H9 (cell line): ENCODE measurements around the gene XPNPEP2. TPM values are rescaled to one million over a fixed set of nuclear protein-coding genes. Genes with fewer than 3 reads are reported as not detected.

Experiments
- DNase-seq: peaks from one replicate; pipeline ENCODE4 v3.0.0-alpha.2; 2017
- H2AFZ ChIP-seq: one replicate; pipeline ENCODE4 v1.6.1; 2013; ENCODE audit warnings: mild to moderate bottlenecking, low read length, control low read depth, moderate library complexity
- H2AK5ac ChIP-seq: 2 replicates; pipeline ENCODE4 v1.6.1; 2013; ENCODE audit warnings: low read length, control low read depth, mixed read lengths; ENCODE audit not compliant: insufficient read length
- H2BK120ac ChIP-seq: one replicate; pipeline ENCODE4 v1.6.1; 2013; ENCODE audit warnings: low read depth, mild to moderate bottlenecking, low read length, control low read depth, inconsistent platforms; ENCODE audit not compliant: poor library complexity, severe bottlenecking
- H2BK12ac ChIP-seq: 2 replicates; pipeline ENCODE4 v1.6.1; 2013; ENCODE audit warnings: low read length, control low read depth, mixed read lengths, low read depth; ENCODE audit not compliant: insufficient read length
- H2BK15ac ChIP-seq: 2 replicates; pipeline ENCODE4 v1.6.1; 2013; ENCODE audit warnings: low read depth, low read length, control low read depth
- H2BK20ac ChIP-seq: one replicate; pipeline ENCODE4 v1.6.1; 2013; ENCODE audit warnings: low read depth, mild to moderate bottlenecking, low read length, control low read depth, inconsistent platforms; ENCODE audit not compliant: poor library complexity, severe bottlenecking
- H2BK5ac ChIP-seq: 2 replicates; pipeline ENCODE4 v1.6.1; 2013; ENCODE audit warnings: low read length, control low read depth, mixed read lengths; ENCODE audit not compliant: insufficient read length
- H3K14ac ChIP-seq: 2 replicates; pipeline ENCODE4 v1.6.1; 2013; ENCODE audit warnings: low read length, control low read depth; ENCODE audit not compliant: insufficient read depth
- H3K18ac ChIP-seq: 2 replicates; pipeline ENCODE4 v1.6.1; 2013; ENCODE audit warnings: low read depth, mild to moderate bottlenecking, mixed read lengths, low read length, control low read depth; ENCODE audit not compliant: insufficient read length
- H3K23ac ChIP-seq: 2 replicates; pipeline ENCODE4 v1.6.1; 2013; ENCODE audit warnings: low read length, control low read depth, mixed read lengths, low read depth; ENCODE audit not compliant: insufficient read length
- H3K23me2 ChIP-seq: 2 replicates; pipeline ENCODE4 v1.6.1; 2013; ENCODE audit warnings: low read depth, mild to moderate bottlenecking, mixed read lengths, low read length, control low read depth; ENCODE audit not compliant: insufficient read length, poor library complexity, severe bottlenecking
- H3K27ac ChIP-seq: 2 replicates; pipeline ENCODE4 v1.5.1; 2013; ENCODE audit warnings: low read length, control low read depth, mixed read lengths, low read depth; ENCODE audit not compliant: insufficient read length
- H3K27me3 ChIP-seq: 2 replicates; pipeline ENCODE4 v1.6.1; 2013; ENCODE audit warnings: low read length, control low read depth, inconsistent platforms; ENCODE audit not compliant: insufficient read depth
- H3K4ac ChIP-seq: 2 replicates; pipeline ENCODE4 v1.6.1; 2013; ENCODE audit warnings: low read depth, mild to moderate bottlenecking, control low read depth, inconsistent platforms, low read length, moderate library complexity
- H3K4me1 ChIP-seq: 2 replicates; pipeline ENCODE4 v1.6.1; 2013; ENCODE audit warnings: low read length, control low read depth, inconsistent platforms; ENCODE audit not compliant: insufficient read depth
- H3K4me2 ChIP-seq: 2 replicates; pipeline ENCODE4 v1.6.1; 2013; ENCODE audit warnings: low read length, control low read depth, mixed read lengths; ENCODE audit not compliant: insufficient read length, insufficient read depth
- H3K56ac ChIP-seq: 2 replicates; pipeline ENCODE4 v1.6.1; 2013; ENCODE audit warnings: low read depth, mild to moderate bottlenecking, mixed read lengths, low read length, control low read depth; ENCODE audit not compliant: insufficient read length
- H3K79me1 ChIP-seq: 2 replicates; pipeline ENCODE4 v1.6.1; 2013; ENCODE audit warnings: low read depth, mild to moderate bottlenecking, moderate library complexity, low read length, control low read depth, inconsistent platforms; ENCODE audit not compliant: insufficient read depth, poor library complexity, severe bottlenecking
- H3K79me2 ChIP-seq: 2 replicates; pipeline ENCODE4 v1.6.1; 2013; ENCODE audit warnings: low read length, control low read depth, inconsistent platforms; ENCODE audit not compliant: insufficient read depth
- H3K9ac ChIP-seq: 2 replicates; pipeline ENCODE4 v1.6.1; 2013; ENCODE audit warnings: low read length, control low read depth, mixed read lengths; ENCODE audit not compliant: insufficient read length; ENCODE audit errors: extremely low read depth
- H3K9me3 ChIP-seq: one replicate; pipeline ENCODE4 v1.6.1; 2013; ENCODE audit warnings: low read depth, low read length, inconsistent platforms; ENCODE audit not compliant: control insufficient read depth
- H3T11ph ChIP-seq: one replicate; pipeline ENCODE4 v1.6.1; 2013; ENCODE audit warnings: mild to moderate bottlenecking, low read length, control low read depth, inconsistent platforms
- H4K20me1 ChIP-seq: one replicate; pipeline ENCODE4 v1.6.1; 2013; ENCODE audit not compliant: control insufficient read depth, insufficient read length, insufficient read depth
- H4K5ac ChIP-seq: 2 replicates; pipeline ENCODE4 v1.6.1; 2013; ENCODE audit warnings: low read depth, mild to moderate bottlenecking, mixed read lengths, low read length, control low read depth; ENCODE audit not compliant: insufficient read length
- H4K8ac ChIP-seq: replicated peaks from 2 replicates; pipeline ENCODE4 v1.6.1; 2013; ENCODE audit warnings: low read length, control low read depth, mixed read lengths, low read depth; ENCODE audit not compliant: insufficient read length
- H4K91ac ChIP-seq: 2 replicates; pipeline ENCODE4 v1.6.1; 2013; ENCODE audit warnings: low read depth, mild to moderate bottlenecking, moderate library complexity, mixed read lengths, low read length, control low read depth; ENCODE audit not compliant: insufficient read length
- H3K27ac Mint-ChIP-seq, 3 experiments: 2 replicates in 2 of 3; 3 replicates in 1 of 3; pipeline ENCODE4 v1.8.0; 2020 to 2021; ENCODE audit warnings: mixed read lengths in 3 of 3, mild to moderate bottlenecking in 1 of 3, moderate library complexity in 1 of 3
- H3K27me3 Mint-ChIP-seq: 2 replicates; pipeline ENCODE4 v1.8.0; 2021; ENCODE audit warnings: low read depth, mild to moderate bottlenecking, moderate library complexity, mixed read lengths
- H3K36me3 Mint-ChIP-seq, 3 experiments: 2 replicates in 2 of 3; 3 replicates in 1 of 3; pipeline ENCODE4 v1.8.0; 2020 to 2021; ENCODE audit warnings: low read depth in 3 of 3, mixed read lengths in 3 of 3; ENCODE audit not compliant: insufficient read depth in 1 of 3
- H3K4me1 Mint-ChIP-seq, 2 experiments: 2 replicates each; pipeline ENCODE4 v1.8.0; 2020; ENCODE audit warnings: mixed read lengths in 2 of 2
- H3K4me3 Mint-ChIP-seq, 2 experiments: 2 replicates in 1 of 2; 3 replicates in 1 of 2; pipeline ENCODE4 v1.8.0; 2020 to 2021; ENCODE audit warnings: mild to moderate bottlenecking in 2 of 2, mixed read lengths in 2 of 2, moderate library complexity in 1 of 2
- H3K9me3 Mint-ChIP-seq, 2 experiments: 2 replicates in 1 of 2; 3 replicates in 1 of 2; pipeline ENCODE4 v1.8.0; 2020; ENCODE audit warnings: mild to moderate bottlenecking in 2 of 2, mixed read lengths in 2 of 2, moderate library complexity in 1 of 2
- CTCF ChIP-seq: fragments of 200-600 bp; sonication (generic); conservative IDR thresholded peaks from 3 replicates; pipeline ENCODE4 v1.8.0; 2021; ENCODE audit warnings: antibody characterized with exemption, mild to moderate bottlenecking
- WGBS: extraction: QIAGEN DNeasy Blood & Tissue Kit; methylation state at CpG from one replicate; pipeline ENCODE4 v1.1.7; 2013; ENCODE audit warnings: missing lambda C conversion rate, low lambda C conversion rate, mixed read lengths; ENCODE audit not compliant: insufficient read length; ENCODE audit errors: extremely low coverage; 5-methylcytosine and 5-hydroxymethylcytosine counted together
- total RNA-seq: library from RNA; stranded (reverse); gene quantifications from 2 replicates; pipeline ENCODE4 v1.2.1, GENCODE V29; 2021

The XPNPEP2 gene
- total RNA-seq, 1 experiment from 2014 or later: 0.11 TPM

- Mint-ChIP-seq H3K9me3 (peaks cover 0 to 60% of the 10 kb centered on the region in 2 experiments; a peak in 2 of 5 replicates), H3K27me3 (peaks cover 3% of the 10 kb centered on the region), H3K4me1 (peaks cover 13 to 19% of the 10 kb centered on the region in 2 experiments), H3K27ac (no peak overlapping the region), H3K36me3 (no peaks in the 10 kb centered on the region; a peak in 1 of 7 replicates), H3K4me3 (no peak overlapping the region)
- H3T11ph ChIP-seq: no peak overlapping the region
- no peaks in the 10 kb centered on the region for H3K9me3 ChIP-seq
- no peaks in the 10 kb centered on the region for H3K27me3 ChIP-seq
- H3K4ac ChIP-seq: no peak overlapping the region
- H2BK120ac ChIP-seq: no peak overlapping the region
- no peak overlapping the region for H3K18ac ChIP-seq
- no peak overlapping the region for H2AFZ ChIP-seq
- H3K4me2 ChIP-seq: no peak overlapping the region
- no peak overlapping the region for H4K91ac ChIP-seq
- no peak overlapping the region for H3K27ac ChIP-seq
- no peaks in the 10 kb centered on the region for H4K20me1 ChIP-seq
- H2AK5ac ChIP-seq: no peak overlapping the region
- no peak overlapping the region for H3K23ac ChIP-seq
- peaks cover 4% of the 10 kb centered on the region; the same call in 1 of the 2 replicates for H3K4me1 ChIP-seq
- no peak overlapping the region for H2BK20ac ChIP-seq
- no CpG with 5 or more reads among the region's 14 CpGs for WGBS
- H2BK12ac ChIP-seq: no peak overlapping the region
- no peak overlapping the region for H2BK15ac ChIP-seq
- no peak for TF ChIP-seq CTCF
- H3K23me2 ChIP-seq: no peaks in the 10 kb centered on the region
- no peak overlapping the region for H2BK5ac ChIP-seq
- no peak for DNase-seq
- no peak overlapping the region for H4K8ac ChIP-seq
- no peak overlapping the region; the same call in 1 of the 2 replicates for H3K14ac ChIP-seq
- no peak overlapping the region for H4K5ac ChIP-seq
- no peaks in the 10 kb centered on the region for H3K79me2 ChIP-seq
- H3K56ac ChIP-seq: no peak overlapping the region
- no peaks in the 10 kb centered on the region for H3K79me1 ChIP-seq
- H3K9ac ChIP-seq: no peak overlapping the region
These were observed 34.1 kb downstream of the XPNPEP2 start for GRCh38 chrX:129772796-129773431.
